Measurements from ENCODE around the gene TKTL1.
"Not testable (repeated sequence)": the region's sequence is repeated elsewhere in the genome, so short reads cannot be mapped to it uniquely, and the experiment has no call there.

TKTL1 gene

GRCh38 chrX:154334496-154334895 is 38.9 kb downstream of the TKTL1 start:
- DNase-seq (ENCODE audit: low read depth), result no peak
- no peak overlapping the region for H3K4me3 ChIP-seq (ENCODE audit: low read length)
- no peak for TF ChIP-seq CTCF (IDR thresholded peaks at IDR 0.05; ENCODE audit: insufficient read depth, low read depth, low read length, missing control alignments)

GRCh38 chrX:154341399-154342298 is 46.1 kb downstream of the TKTL1 start:
- not testable (repeated sequence) for DNase-seq (ENCODE audit: low read depth); H3K4me3 ChIP-seq (ENCODE audit: low read length)

- DNase-seq (ENCODE audit: low read depth); H3K4me3 ChIP-seq (ENCODE audit: low read length): not testable (repeated sequence)
Observed at GRCh38 chrX:154343063-154343462, 47.5 kb downstream of the TKTL1 start.

GRCh38 chrX:154343620-154344019 is 48.0 kb downstream of the TKTL1 start:
- DNase-seq (ENCODE audit: low read depth); H3K4me3 ChIP-seq (ENCODE audit: low read length): not testable (repeated sequence)

GRCh38 chrX:154348114-154348531 is 52.5 kb downstream of the TKTL1 start:
- peak; percentile 32 for DNase-seq (ENCODE audit: low read depth)
- TF ChIP-seq CTCF (IDR thresholded peaks at IDR 0.05; ENCODE audit: insufficient read depth, low read depth, low read length, missing control alignments), result no peak

GRCh38 chrX:154348646-154349358 is 53.2 kb downstream of the TKTL1 start:
- H3K4me3 ChIP-seq (ENCODE audit: low read length), result no peak overlapping the region
- TF ChIP-seq CTCF (IDR thresholded peaks at IDR 0.05; ENCODE audit: insufficient read depth, low read depth, low read length, missing control alignments), result no peak
- no peak for DNase-seq (ENCODE audit: low read depth)

More at GRCh38 chrX:154348114-154348531, 52.5 kb downstream of the TKTL1 start:
- H3K4me3 ChIP-seq (ENCODE audit: low read length), result no peak overlapping the region

GRCh38 chrX:154349359-154349935 is 53.9 kb downstream of the TKTL1 start:
- no peak for TF ChIP-seq CTCF (IDR thresholded peaks at IDR 0.05; ENCODE audit: insufficient read depth, low read depth, low read length, missing control alignments)

GRCh38 chrX:154349979-154350378 is 54.4 kb downstream of the TKTL1 start:
- DNase-seq (ENCODE audit: low read depth), result no peak
- no peak for TF ChIP-seq CTCF (IDR thresholded peaks at IDR 0.05; ENCODE audit: insufficient read depth, low read depth, low read length, missing control alignments)

More at GRCh38 chrX:154349359-154349935, 53.9 kb downstream of the TKTL1 start:
- DNase-seq (ENCODE audit: low read depth), result no peak
- no peak overlapping the region for H3K4me3 ChIP-seq (ENCODE audit: low read length)

More at GRCh38 chrX:154349979-154350378, 54.4 kb downstream of the TKTL1 start:
- no peak overlapping the region for H3K4me3 ChIP-seq (ENCODE audit: low read length)

All from epithelial cell of esophagus (primary cell).